ENCODE measurements around the gene EXOC3L4.
"Not testable (repeated sequence)": the region's sequence is repeated elsewhere in the genome, so short reads cannot be mapped to it uniquely, and the experiment has no call there.

The EXOC3L4 gene

GRCh38 chr14:103109535-103110441 is 15.3 kb downstream of the EXOC3L4 start:
- H3K4me3 ChIP-seq (ENCODE audit: low read depth, low read length) = no peak overlapping the region
- TF ChIP-seq CTCF (IDR thresholded peaks at IDR 0.05; ENCODE audit: low read depth, low read length) = no peak
- in situ Hi-C loops (cut with HindIII; ENCODE audit: low sequenced_read_pairs) = no loop called here

GRCh38 chr14:103110681-103111231 is 16.2 kb downstream of the EXOC3L4 start:
- TF ChIP-seq CTCF (IDR thresholded peaks at IDR 0.05; ENCODE audit: low read depth, low read length) = no peak
- no peak for DNase-seq (ENCODE audit: low read depth, low spot score)
- H3K4me3 ChIP-seq (ENCODE audit: low read depth, low read length) = no peak overlapping the region
- in situ Hi-C loops (cut with HindIII; ENCODE audit: low sequenced_read_pairs) = no loop called here

More at GRCh38 chr14:103109535-103110441, 15.3 kb downstream of the EXOC3L4 start:
- DNase-seq (ENCODE audit: low read depth, low spot score) = peak; percentile 72

- DNase-seq (ENCODE audit: low read depth, low spot score) = no peak
- TF ChIP-seq CTCF (IDR thresholded peaks at IDR 0.05; ENCODE audit: low read depth, low read length) = no peak
- no peak overlapping the region for H3K4me3 ChIP-seq (ENCODE audit: low read depth, low read length)
- in situ Hi-C loops (cut with HindIII; ENCODE audit: low sequenced_read_pairs) = no loop called here
Observed at GRCh38 chr14:103111232-103111868, 16.8 kb downstream of the EXOC3L4 start.

GRCh38 chr14:103112400-103113243 is 18.1 kb downstream of the EXOC3L4 start:
- no peak overlapping the region for H3K4me3 ChIP-seq (ENCODE audit: low read depth, low read length)
- DNase-seq (ENCODE audit: low read depth, low spot score) = no peak
- no peak for TF ChIP-seq CTCF (IDR thresholded peaks at IDR 0.05; ENCODE audit: low read depth, low read length)
- in situ Hi-C loops (cut with HindIII; ENCODE audit: low sequenced_read_pairs) = no loop called here

- DNase-seq (ENCODE audit: low read depth, low spot score) = no peak
- no peak overlapping the region for H3K4me3 ChIP-seq (ENCODE audit: low read depth, low read length)
- in situ Hi-C loops (cut with HindIII; ENCODE audit: low sequenced_read_pairs) = no loop called here
- TF ChIP-seq CTCF (IDR thresholded peaks at IDR 0.05; ENCODE audit: low read depth, low read length) = no peak
Observed at GRCh38 chr14:103113303-103113702, 18.8 kb downstream of the EXOC3L4 start.

GRCh38 chr14:103113774-103114173 is 19.2 kb downstream of the EXOC3L4 start:
- no peak for DNase-seq (ENCODE audit: low read depth, low spot score)
- in situ Hi-C loops (cut with HindIII; ENCODE audit: low sequenced_read_pairs) = no loop called here
- no peak for TF ChIP-seq CTCF (IDR thresholded peaks at IDR 0.05; ENCODE audit: low read depth, low read length)

GRCh38 chr14:103115086-103115679 is 20.7 kb downstream of the EXOC3L4 start:
- in situ Hi-C loops (cut with HindIII; ENCODE audit: low sequenced_read_pairs); H3K4me3 ChIP-seq (ENCODE audit: low read depth, low read length); DNase-seq (ENCODE audit: low read depth, low spot score): not testable (repeated sequence)

More at GRCh38 chr14:103113774-103114173, 19.2 kb downstream of the EXOC3L4 start:
- no peak overlapping the region for H3K4me3 ChIP-seq (ENCODE audit: low read depth, low read length)

All from astrocyte of the spinal cord (primary cell).